ENCODE data around the gene GRM4. TPM values are rescaled to one million over a fixed set of nuclear protein-coding genes. Genes with fewer than 3 reads are reported as not detected.
A peak's percentile ranks its signal among the peaks of the same experiment; 100 is the strongest.

The GRM4 gene
- polyA plus RNA-seq, 1 donor: 0.53 TPM

DNA sequence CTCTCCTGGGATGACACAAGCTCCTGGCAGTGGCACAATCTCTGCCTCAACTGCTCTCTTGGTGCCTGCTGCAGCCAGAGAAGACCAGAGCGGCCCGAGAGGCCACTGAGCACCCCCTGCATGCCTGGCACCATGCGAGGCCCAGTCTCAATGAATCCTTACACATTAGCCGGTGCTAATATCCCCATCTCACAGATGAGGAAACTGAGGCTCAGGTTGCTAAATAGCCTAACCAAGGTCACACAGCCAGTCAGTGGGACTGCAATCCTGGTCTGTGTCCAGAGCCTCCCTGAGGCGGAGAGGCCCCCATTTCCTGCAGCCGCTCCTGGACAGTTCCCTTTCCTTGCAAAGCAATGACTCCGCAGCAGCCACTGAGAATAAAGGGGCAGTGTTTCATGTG lies 81.2 kb downstream of the GRM4 start:
- DNase-seq: no peak

DNA sequence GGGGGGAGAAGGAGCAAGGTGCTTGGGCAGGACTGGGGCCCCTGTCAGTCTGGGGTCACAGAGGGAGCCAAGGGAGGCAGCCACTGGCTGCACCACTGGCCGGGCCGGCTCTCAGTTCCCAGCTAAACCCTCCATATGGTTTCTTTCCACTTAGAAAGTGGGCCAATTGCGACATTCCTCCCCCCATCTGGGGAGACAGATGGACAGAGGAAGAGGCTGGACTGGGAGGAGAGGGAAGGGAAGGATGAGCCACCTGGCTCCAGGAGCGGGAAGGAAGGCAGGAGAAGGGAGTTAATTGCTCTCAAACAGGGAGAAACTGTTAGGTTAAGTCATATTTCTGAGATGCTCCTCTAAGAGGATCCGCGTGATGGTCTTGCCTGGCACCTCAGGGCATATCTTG lies 82.2 kb downstream of the GRM4 start:
- DNase-seq: no peak

DNA sequence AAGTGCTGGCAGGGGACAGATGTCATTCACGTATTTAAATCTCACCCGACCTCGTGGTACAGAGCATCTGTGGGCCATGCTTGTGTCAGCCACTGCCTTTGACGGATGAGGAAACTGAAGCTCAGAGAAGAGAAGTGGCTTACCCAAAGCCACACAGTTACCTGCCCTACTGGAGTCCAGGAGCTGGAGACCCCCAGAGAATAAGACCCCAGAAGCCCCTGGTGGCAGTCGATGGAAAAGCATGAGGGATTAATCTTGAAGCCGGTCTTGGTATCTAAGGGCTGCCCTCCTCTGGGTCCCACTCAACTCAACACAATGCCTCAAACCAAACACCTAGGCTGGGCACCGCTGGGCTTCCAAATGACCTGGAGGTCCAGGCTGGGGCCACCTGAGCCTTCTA lies 83.1 kb downstream of the GRM4 start:
- DNase-seq: no peak

DNA sequence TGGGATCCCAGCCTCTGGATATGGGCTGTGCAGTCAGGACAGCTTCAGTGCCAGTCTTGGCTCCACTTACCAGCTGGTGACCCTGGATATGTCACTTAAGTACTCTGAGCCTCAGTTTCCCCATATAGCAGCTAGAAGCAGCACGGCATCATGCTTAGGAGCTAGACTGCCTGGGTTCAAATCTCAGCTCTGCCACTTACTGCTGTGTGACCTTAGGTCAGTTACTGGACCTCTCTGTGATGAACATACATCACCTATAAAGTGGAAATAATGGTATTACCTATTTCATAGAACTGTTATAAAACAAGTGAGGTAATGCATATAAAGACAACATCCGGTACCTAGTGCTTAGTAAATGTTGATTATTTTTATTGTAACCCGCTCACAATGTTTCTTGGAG lies 83.7 kb downstream of the GRM4 start:
- no peak for DNase-seq

DNA sequence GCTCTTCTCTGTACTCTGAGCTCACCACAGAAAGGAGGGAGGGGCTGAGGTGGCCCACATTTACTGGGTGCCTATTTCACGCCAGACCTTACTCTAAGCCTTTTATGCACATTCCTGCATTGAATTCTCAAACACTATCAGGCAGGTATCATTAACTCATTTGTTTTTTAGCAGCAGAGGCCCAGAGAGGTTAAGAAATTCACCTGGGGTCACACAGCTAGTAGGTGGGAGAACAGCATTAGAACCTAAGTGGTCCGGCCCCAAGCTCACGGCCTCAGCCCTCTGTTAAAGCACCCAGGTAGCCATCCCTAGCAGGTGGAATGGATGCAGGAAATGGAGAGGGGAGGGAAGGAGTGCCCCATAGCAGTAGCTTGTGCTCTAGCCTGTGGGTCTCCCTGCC lies 84.5 kb downstream of the GRM4 start:
- DNase-seq: no peak

DNA sequence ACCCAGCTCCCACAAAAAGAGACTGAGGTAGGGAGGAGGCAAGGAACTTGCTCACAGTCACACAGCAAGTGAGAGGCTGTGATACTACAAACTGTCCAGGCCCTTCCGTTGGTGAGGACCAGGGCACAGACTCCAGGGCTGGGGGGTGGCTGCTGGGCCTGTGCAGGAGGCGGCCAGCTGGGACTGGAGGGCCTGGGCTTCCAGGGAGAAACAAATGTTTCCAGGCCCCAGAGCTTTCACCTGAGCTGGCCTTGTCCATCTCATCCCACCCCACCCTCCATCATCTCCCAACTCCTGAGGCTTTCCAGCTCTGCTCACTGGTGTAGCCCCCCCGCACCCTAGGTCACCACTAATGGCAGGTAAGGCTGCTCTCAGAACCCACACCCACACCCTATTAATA lies 86.0 kb downstream of the GRM4 start:
- no peak for DNase-seq

DNA sequence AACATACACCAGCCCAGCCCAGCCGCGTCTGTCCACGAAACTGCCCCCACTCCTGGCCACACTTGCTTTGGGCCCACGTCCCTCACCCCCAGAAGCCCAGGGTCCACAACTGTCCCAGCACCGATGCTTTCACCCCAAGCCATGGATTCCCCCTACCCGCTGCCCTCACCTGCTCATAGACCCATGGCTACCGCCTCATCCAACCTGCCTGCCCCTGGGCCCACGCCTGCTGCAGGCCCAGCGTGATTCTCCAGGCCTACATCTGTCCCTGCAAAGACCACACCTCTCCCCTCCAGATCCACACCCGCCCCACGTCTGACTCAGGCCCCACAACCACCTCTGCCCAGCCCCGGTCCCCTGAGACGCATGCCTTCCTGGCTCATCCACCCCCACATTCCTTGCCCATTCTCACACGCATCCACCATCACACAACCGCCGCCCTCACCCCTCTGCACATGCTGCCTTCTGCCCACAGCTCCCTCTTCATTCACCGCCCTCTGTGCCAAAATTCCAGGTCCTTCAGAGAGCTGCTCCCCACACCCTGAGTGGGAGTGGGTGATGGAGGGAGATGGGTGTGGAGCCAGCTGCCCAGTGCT lies 86.7 kb downstream of the GRM4 start:
- no peak for DNase-seq

DNA sequence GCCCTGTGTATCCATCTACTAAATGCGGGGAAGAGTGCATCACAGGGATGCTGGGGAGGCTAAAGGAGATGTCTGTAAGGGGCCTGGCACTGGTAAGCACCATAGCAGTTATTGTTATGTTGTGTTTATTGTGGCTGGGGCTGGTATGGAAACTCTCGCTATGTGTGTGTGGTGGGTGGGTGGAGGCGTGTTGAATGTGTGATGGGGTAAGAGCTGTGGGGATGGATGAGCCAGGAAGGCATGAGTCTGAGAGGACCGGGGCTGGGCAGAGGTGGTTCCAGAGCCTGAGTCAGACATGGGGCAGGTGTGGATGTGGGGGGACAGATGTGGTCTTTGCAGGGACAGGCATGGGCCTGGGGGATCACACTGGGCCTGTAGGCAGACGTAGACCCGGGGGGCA lies 88.1 kb downstream of the GRM4 start:
- no peak for DNase-seq

DNA sequence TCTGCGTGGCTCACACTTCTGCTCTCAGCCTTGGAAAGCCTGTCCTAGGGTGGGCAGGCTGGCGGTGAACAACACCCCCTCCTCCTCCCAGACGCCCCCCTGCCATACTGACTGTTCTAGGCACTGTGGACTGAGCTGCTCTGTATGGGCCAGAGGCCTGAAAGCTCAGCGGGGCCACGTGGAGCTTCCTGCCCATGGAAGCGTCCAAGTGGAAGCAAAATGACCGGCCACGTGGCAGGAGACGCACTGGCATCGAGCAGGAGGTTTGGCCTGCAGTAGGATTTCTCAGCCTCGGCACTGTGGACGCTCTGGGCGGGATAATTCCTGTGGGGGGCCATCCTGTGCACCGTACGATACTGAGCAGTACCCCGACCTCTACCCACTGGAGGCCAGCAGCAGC lies 88.7 kb downstream of the GRM4 start:
- no peak for DNase-seq

DNA sequence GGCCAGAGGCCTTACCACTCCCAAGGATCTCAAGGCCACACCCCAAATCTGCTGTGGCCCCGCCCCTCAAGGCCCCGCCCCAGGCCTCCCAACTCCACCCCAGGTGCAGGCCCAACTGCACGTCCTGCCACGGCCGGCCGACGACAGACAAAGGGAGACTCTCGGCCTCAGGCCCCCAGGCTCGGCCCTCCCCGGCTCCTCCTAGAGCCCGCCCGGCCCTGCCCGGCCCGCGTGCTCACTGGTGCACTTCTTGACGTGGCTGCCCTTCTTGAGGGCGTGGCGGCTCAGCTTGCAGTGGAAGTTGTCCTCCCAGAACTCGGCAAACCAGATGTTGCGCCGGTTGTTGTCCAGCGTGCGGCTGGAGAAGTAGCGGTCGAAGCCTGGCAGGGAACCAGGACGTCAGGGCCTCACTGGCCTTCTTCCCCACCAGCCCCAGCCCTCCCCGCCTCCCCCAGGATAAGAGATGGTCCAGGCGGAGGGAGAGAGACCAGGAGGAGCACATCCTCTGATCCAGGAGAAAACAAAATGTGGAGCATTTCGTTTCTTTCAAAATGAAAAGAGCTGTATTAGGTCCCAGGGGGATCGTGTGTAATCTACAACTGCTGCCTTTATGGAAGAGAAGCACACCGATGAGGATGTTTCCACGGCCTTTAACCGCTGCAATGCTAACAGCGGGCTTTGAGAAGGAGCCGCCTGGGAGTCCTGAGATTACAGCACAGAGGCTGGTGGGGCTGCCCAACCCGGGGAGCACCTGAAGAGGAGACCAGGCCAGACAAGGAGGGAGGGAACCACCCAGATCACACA lies 89.4 kb downstream of the GRM4 start:
- peak; percentile 76 for DNase-seq

DNA sequence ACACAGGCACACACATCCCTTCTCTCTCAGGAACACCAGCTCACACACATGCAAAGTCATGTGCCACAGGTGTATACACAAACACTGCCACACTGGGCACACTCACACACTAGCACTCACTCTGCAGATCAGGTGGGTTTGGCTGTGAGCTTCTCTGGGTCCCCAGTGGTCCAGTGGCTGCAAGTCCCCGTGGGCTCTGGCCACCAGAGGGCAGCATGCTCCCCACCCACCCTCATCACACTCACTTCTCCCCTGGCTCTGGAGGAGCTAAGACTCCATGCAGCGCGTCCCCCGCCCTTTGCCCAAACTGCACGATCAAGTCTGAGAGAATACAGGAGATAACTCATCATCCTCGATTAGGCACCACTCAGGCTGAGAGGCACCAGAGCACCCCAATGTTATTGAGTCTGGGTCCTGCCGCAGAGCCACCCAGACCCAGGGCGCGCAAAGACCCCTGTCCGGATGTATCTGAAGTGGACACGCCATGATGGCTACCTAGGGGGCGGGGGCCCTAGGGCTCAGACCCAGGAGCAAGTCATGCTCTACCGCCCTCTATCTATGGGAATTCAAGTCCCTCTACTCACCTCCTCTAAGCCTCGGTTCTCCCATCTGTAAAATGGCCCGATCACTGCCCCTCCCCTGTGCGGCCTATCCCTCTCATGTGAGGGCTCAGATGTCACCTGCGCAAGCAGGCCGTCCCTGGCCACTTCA lies 90.5 kb downstream of the GRM4 start:
- peak; percentile 68 for DNase-seq

DNA sequence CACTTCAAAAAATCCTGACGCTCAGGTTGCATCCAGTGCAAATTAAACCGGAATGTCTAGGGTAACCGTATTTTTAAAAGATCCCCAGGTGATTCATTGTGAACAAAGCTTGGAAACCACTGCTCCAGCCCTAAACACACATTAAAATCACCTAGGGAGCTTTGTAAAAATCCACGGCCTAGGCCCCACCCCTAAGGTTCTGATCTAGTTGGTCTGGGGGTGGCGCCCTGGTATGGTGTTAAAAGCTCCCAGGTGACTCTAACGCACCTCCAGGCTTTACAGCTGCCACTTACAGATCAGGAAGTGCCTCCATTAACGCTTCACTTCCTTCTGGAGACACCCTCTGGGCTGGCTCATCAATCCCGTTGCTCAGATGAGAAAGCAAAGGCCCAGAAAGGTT lies 92.2 kb downstream of the GRM4 start:
- DNase-seq: no peak

DNA sequence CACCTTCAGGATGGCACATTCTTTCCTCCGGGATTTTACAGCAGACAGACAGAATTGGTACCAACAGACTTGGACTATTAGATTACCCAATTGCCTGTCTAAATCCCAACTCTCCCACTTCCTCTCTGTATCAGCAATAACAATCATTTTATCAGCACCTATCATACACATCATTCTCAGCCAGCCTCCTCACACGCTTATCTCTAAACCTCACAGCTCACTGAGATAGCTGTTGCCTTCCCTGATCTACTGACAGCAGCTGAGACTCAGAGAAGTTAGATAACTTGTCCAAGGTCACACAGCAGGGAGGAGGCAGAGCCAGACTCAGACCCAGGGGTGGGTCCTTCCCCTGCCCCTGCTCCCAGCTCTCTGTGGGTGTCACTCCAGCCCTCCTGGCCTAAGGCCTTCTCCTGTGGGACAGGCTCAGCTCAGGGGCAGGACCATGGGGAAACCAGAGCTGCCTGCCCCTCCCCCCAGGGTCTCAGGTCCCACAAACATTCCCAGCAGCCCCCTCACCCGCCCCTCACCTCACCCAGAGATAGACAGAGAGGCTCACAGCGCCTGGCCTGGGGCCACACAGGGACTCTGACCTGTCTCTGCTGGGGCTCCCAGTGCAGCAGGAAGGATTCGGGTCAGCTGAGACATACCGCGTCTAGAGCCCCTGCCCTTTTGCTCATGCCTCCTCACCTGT lies 92.8 kb downstream of the GRM4 start:
- DNase-seq: no peak

DNA sequence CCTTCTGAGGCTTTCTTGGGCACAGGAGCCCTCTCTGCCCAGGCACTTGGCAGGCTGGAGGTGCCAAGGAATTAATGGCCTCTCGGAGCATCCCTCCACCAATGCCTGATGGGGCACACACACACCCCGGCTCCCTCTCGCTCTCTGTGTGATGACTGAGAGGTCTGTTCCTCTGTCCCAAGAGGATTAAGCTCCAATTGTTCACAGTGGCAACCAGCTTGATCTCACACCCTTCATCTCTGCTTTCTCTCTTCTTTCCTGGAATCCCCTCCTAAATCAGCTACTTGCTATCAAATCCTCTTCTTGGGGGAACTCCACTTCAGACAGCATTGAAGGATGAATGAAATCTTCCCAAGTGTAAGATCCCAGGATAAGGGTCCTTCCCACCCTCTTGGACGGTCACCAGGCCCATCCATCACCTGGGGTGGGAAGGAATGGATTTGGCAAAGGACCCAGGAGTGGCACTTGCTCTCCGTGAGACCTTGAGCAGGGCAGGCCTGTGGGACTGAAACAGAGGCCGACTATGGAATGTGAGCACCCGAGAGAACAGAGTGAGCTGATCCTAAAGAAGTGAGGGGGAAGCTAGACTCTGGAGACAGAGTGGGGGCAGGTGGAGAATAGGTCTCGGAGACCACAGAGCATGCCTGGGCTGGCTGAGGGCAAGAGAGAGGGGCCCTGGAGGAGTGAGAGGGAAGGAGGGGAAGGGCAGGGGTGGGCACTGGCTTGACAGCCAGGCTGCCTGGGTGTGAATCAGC lies 93.6 kb downstream of the GRM4 start:
- DNase-seq: no peak

DNA sequence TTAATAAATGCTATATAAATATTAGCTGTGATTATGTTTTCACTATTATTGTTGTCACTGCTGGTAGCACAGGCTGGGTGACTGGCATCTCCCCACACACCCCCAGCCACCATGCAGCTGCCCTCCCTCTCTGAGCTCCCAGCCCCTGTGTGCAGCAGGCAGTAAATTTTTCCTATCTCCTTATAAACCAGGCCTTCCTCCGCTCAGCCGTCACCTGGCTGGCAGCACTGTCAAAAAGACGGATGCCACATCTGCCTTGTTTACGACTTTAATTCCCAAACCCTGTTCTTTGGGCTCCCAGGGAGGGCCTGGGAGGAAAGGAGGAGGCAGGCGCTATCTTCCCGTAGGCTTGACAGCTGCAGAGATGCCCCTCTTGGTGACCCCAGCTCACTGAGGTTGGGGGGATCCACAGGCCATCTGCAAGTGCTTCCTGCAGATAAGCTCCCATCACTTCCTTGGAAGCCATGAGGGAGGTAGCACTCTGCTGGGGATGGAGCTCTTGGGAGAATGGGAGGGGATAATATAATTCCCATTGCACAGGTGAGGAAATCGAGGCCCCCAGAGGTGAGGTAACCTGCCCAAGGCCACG lies 94.5 kb downstream of the GRM4 start:
- DNase-seq: no peak

DNA sequence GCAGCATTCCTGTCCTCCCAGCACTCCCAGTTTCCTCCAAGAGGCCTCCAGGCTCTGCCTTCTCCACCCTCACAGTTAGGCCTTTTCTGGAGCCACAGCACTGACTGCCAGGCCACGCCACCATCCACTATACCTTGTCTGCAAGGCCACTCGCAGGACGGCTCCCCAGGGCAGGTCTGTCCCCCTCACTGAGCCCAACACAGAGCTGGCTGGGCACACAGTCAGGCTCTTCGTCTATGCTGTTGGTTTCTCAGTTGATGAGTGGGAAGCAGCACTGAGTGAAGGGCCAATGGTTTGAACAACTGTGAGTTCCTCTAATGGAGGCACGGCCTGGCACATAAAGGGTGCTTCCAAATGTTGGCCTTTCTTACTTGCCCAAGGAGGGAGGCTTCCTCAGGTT lies 95.2 kb downstream of the GRM4 start:
- DNase-seq: no peak

DNA sequence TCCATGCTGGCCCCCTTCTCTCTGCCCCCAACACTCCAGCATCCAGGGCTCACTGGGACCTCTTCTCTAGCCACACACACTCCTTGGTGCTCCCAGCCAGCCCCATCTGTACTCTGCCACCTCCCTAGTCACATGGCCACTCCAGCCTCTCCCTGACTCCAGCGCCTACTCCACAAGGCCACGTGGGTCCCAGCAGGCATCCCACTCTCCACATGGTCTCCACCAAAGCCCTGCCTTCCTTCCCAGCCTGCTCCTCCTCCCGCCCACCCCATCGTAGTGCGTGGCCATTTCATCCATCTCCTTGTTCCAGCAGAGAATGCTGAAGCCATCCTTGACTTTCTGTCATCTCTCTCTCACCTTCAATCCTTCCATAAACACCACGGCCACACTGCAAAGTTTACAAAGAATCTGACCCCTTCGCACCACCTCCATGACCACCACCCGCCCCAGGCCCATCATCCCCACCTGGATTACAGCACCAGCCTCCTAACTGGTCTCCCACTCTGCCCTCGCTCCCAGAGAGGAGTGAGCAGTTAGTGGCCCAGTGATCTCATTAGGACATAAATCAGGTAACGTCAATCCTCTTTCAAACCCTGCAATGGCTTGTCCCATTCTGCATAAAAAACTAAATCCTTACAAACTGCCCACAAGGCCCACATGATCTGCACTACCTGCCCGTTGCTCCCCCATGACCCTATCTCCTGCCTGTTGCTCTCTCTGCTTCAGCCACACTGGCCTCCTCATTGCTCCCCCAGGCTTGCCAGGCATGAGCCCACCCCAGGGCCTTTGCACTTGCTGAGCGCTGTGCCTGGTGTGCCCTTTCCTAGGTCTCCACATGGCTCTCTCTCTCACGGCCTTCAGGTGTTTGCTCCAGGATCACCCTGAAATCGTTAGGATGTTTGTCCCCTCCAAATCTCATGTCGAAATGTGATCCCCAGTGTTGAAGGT lies 96.2 kb downstream of the GRM4 start:
- no peak for DNase-seq

DNA sequence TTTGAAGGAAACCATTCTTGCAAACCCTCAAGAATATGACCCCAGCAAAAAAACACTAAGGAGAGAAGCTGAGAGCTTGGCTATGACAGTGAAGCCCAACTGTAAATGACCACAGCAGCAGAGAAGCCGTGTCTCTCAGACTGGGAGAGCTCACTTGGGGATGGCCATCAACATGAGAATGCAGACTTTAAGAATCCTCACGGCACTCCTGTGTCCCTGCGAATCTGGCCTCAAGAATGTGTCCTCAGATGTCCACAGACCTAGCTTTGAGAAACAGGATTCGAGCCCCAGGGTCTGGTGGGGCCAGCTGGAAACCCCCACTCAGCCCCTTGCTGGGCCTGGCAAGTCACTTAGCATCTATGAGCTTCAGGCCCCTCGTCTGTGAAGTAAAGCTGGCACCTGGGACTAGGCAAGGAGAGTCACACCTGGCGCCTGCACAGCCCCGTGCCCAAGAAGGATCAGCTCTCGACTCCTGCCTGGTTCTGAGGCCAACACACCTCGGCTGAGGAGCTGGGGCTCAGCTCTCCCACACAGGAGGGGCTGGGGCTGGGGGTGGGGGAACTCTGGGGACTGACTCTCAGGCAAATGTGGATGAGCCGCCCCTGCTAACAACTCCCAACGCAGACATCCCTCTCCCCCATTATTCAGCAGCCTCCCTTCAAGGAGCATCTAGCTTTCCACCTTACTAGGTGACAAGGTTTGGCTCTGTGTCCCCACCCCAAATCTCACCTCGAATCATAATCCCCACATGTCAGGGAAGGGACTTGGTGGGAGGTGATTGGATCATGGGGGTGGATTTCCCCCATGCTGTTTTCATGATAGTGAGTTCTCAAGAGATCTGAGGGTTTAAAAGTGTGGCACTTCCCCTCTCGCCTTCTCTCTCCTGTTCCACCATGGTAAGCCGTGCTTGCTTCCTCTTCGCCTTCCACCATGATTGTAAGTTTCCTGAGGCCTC lies 97.7 kb downstream of the GRM4 start:
- DNase-seq: no peak

DNA sequence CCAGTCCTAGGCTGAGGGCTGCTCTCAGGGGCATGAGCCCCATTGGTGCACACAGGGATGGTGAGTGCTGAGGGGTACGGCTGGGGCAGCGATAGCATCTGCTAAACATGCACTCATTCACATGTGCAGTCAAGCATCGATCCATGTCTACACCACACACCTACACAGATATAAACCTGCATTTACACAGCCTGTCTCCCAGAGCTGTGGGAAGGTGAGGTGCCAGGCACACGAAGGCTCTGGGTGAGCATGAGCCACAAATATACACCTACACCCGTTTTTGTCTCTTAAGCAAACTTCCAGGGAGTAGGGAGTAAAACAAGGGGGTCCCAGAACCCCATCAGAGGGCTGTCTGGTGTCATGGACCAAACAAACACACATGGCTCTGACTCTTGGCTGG lies 99.3 kb downstream of the GRM4 start:
- no peak for DNase-seq
